H9 (cell line): ENCODE data around the gene SF3A1. TPM values are rescaled to one million over a fixed set of nuclear protein-coding genes. Genes with fewer than 3 reads are reported as not detected.

Experiments
- DNase-seq: peaks from one replicate; pipeline ENCODE4 v3.0.0-alpha.2; 2017
- H2AFZ ChIP-seq: one replicate; pipeline ENCODE4 v1.6.1; 2013; ENCODE audit warnings: mild to moderate bottlenecking, low read length, control low read depth, moderate library complexity
- H2AK5ac ChIP-seq: 2 replicates; pipeline ENCODE4 v1.6.1; 2013; ENCODE audit warnings: low read length, control low read depth, mixed read lengths; ENCODE audit not compliant: insufficient read length
- H2BK120ac ChIP-seq: one replicate; pipeline ENCODE4 v1.6.1; 2013; ENCODE audit warnings: low read depth, mild to moderate bottlenecking, low read length, control low read depth, inconsistent platforms; ENCODE audit not compliant: poor library complexity, severe bottlenecking
- H2BK12ac ChIP-seq: 2 replicates; pipeline ENCODE4 v1.6.1; 2013; ENCODE audit warnings: low read length, control low read depth, mixed read lengths, low read depth; ENCODE audit not compliant: insufficient read length
- H2BK15ac ChIP-seq: 2 replicates; pipeline ENCODE4 v1.6.1; 2013; ENCODE audit warnings: low read depth, low read length, control low read depth
- H2BK20ac ChIP-seq: one replicate; pipeline ENCODE4 v1.6.1; 2013; ENCODE audit warnings: low read depth, mild to moderate bottlenecking, low read length, control low read depth, inconsistent platforms; ENCODE audit not compliant: poor library complexity, severe bottlenecking
- H2BK5ac ChIP-seq: 2 replicates; pipeline ENCODE4 v1.6.1; 2013; ENCODE audit warnings: low read length, control low read depth, mixed read lengths; ENCODE audit not compliant: insufficient read length
- H3K14ac ChIP-seq: 2 replicates; pipeline ENCODE4 v1.6.1; 2013; ENCODE audit warnings: low read length, control low read depth; ENCODE audit not compliant: insufficient read depth
- H3K18ac ChIP-seq: 2 replicates; pipeline ENCODE4 v1.6.1; 2013; ENCODE audit warnings: low read depth, mild to moderate bottlenecking, mixed read lengths, low read length, control low read depth; ENCODE audit not compliant: insufficient read length
- H3K23ac ChIP-seq: 2 replicates; pipeline ENCODE4 v1.6.1; 2013; ENCODE audit warnings: low read length, control low read depth, mixed read lengths, low read depth; ENCODE audit not compliant: insufficient read length
- H3K23me2 ChIP-seq: 2 replicates; pipeline ENCODE4 v1.6.1; 2013; ENCODE audit warnings: low read depth, mild to moderate bottlenecking, mixed read lengths, low read length, control low read depth; ENCODE audit not compliant: insufficient read length, poor library complexity, severe bottlenecking
- H3K27ac ChIP-seq: 2 replicates; pipeline ENCODE4 v1.5.1; 2013; ENCODE audit warnings: low read length, control low read depth, mixed read lengths, low read depth; ENCODE audit not compliant: insufficient read length
- H3K27me3 ChIP-seq: 2 replicates; pipeline ENCODE4 v1.6.1; 2013; ENCODE audit warnings: low read length, control low read depth, inconsistent platforms; ENCODE audit not compliant: insufficient read depth
- H3K4ac ChIP-seq: 2 replicates; pipeline ENCODE4 v1.6.1; 2013; ENCODE audit warnings: low read depth, mild to moderate bottlenecking, control low read depth, inconsistent platforms, low read length, moderate library complexity
- H3K4me1 ChIP-seq: 2 replicates; pipeline ENCODE4 v1.6.1; 2013; ENCODE audit warnings: low read length, control low read depth, inconsistent platforms; ENCODE audit not compliant: insufficient read depth
- H3K4me2 ChIP-seq: 2 replicates; pipeline ENCODE4 v1.6.1; 2013; ENCODE audit warnings: low read length, control low read depth, mixed read lengths; ENCODE audit not compliant: insufficient read length, insufficient read depth
- H3K56ac ChIP-seq: 2 replicates; pipeline ENCODE4 v1.6.1; 2013; ENCODE audit warnings: low read depth, mild to moderate bottlenecking, mixed read lengths, low read length, control low read depth; ENCODE audit not compliant: insufficient read length
- H3K79me1 ChIP-seq: 2 replicates; pipeline ENCODE4 v1.6.1; 2013; ENCODE audit warnings: low read depth, mild to moderate bottlenecking, moderate library complexity, low read length, control low read depth, inconsistent platforms; ENCODE audit not compliant: insufficient read depth, poor library complexity, severe bottlenecking
- H3K79me2 ChIP-seq: 2 replicates; pipeline ENCODE4 v1.6.1; 2013; ENCODE audit warnings: low read length, control low read depth, inconsistent platforms; ENCODE audit not compliant: insufficient read depth
- H3K9ac ChIP-seq: 2 replicates; pipeline ENCODE4 v1.6.1; 2013; ENCODE audit warnings: low read length, control low read depth, mixed read lengths; ENCODE audit not compliant: insufficient read length; ENCODE audit errors: extremely low read depth
- H3K9me3 ChIP-seq: one replicate; pipeline ENCODE4 v1.6.1; 2013; ENCODE audit warnings: low read depth, low read length, inconsistent platforms; ENCODE audit not compliant: control insufficient read depth
- H3T11ph ChIP-seq: one replicate; pipeline ENCODE4 v1.6.1; 2013; ENCODE audit warnings: mild to moderate bottlenecking, low read length, control low read depth, inconsistent platforms
- H4K20me1 ChIP-seq: one replicate; pipeline ENCODE4 v1.6.1; 2013; ENCODE audit not compliant: control insufficient read depth, insufficient read length, insufficient read depth
- H4K5ac ChIP-seq: 2 replicates; pipeline ENCODE4 v1.6.1; 2013; ENCODE audit warnings: low read depth, mild to moderate bottlenecking, mixed read lengths, low read length, control low read depth; ENCODE audit not compliant: insufficient read length
- H4K8ac ChIP-seq: replicated peaks from 2 replicates; pipeline ENCODE4 v1.6.1; 2013; ENCODE audit warnings: low read length, control low read depth, mixed read lengths, low read depth; ENCODE audit not compliant: insufficient read length
- H4K91ac ChIP-seq: 2 replicates; pipeline ENCODE4 v1.6.1; 2013; ENCODE audit warnings: low read depth, mild to moderate bottlenecking, moderate library complexity, mixed read lengths, low read length, control low read depth; ENCODE audit not compliant: insufficient read length
- H3K27ac Mint-ChIP-seq, 3 experiments: 2 replicates in 2 of 3; 3 replicates in 1 of 3; pipeline ENCODE4 v1.8.0; 2020 to 2021; ENCODE audit warnings: mixed read lengths in 3 of 3, mild to moderate bottlenecking in 1 of 3, moderate library complexity in 1 of 3
- H3K27me3 Mint-ChIP-seq: 2 replicates; pipeline ENCODE4 v1.8.0; 2021; ENCODE audit warnings: low read depth, mild to moderate bottlenecking, moderate library complexity, mixed read lengths
- H3K36me3 Mint-ChIP-seq, 3 experiments: 2 replicates in 2 of 3; 3 replicates in 1 of 3; pipeline ENCODE4 v1.8.0; 2020 to 2021; ENCODE audit warnings: low read depth in 3 of 3, mixed read lengths in 3 of 3; ENCODE audit not compliant: insufficient read depth in 1 of 3
- H3K4me1 Mint-ChIP-seq, 2 experiments: 2 replicates each; pipeline ENCODE4 v1.8.0; 2020; ENCODE audit warnings: mixed read lengths in 2 of 2
- H3K4me3 Mint-ChIP-seq, 2 experiments: 2 replicates in 1 of 2; 3 replicates in 1 of 2; pipeline ENCODE4 v1.8.0; 2020 to 2021; ENCODE audit warnings: mild to moderate bottlenecking in 2 of 2, mixed read lengths in 2 of 2, moderate library complexity in 1 of 2
- H3K9me3 Mint-ChIP-seq, 2 experiments: 2 replicates in 1 of 2; 3 replicates in 1 of 2; pipeline ENCODE4 v1.8.0; 2020; ENCODE audit warnings: mild to moderate bottlenecking in 2 of 2, mixed read lengths in 2 of 2, moderate library complexity in 1 of 2
- CTCF ChIP-seq: fragments of 200-600 bp; sonication (generic); conservative IDR thresholded peaks from 3 replicates; pipeline ENCODE4 v1.8.0; 2021; ENCODE audit warnings: antibody characterized with exemption, mild to moderate bottlenecking
- WGBS: extraction: QIAGEN DNeasy Blood & Tissue Kit; methylation state at CpG from one replicate; pipeline ENCODE4 v1.1.7; 2013; ENCODE audit warnings: missing lambda C conversion rate, low lambda C conversion rate, mixed read lengths; ENCODE audit not compliant: insufficient read length; ENCODE audit errors: extremely low coverage; 5-methylcytosine and 5-hydroxymethylcytosine counted together
- total RNA-seq: library from RNA; stranded (reverse); gene quantifications from 2 replicates; pipeline ENCODE4 v1.2.1, GENCODE V29; 2021

The SF3A1 gene
- total RNA-seq, 1 experiment from 2014 or later = 225 TPM

- no peak overlapping the region for H3K23ac ChIP-seq
- no peaks in the 10 kb centered on the region; the same call in 1 of the 2 replicates for H3K4me1 ChIP-seq
- WGBS = no CpG with 5 or more reads among the region's 8 CpGs
- no peaks in the 10 kb centered on the region for H4K20me1 ChIP-seq
- peaks cover 11 to 13% of the 10 kb centered on the region in 2 experiments for H3K4me1 Mint-ChIP-seq
- H2BK15ac ChIP-seq = no peak overlapping the region
- no peak overlapping the region for H2BK12ac ChIP-seq
- no peak overlapping the region for H3K9ac ChIP-seq
- no peak overlapping the region for H3K27ac ChIP-seq
- H3K18ac ChIP-seq = no peak overlapping the region
- no peak overlapping the region for H3K4ac ChIP-seq
- no peak overlapping the region for H3T11ph ChIP-seq
- no peak overlapping the region for H4K5ac ChIP-seq
- H2AFZ ChIP-seq = no peak overlapping the region
- no peak overlapping the region for H4K91ac ChIP-seq
- H3K27me3 ChIP-seq = no peaks in the 10 kb centered on the region
- no peak overlapping the region for H2BK120ac ChIP-seq
- no peak overlapping the region for H2AK5ac ChIP-seq
- no peaks in the 10 kb centered on the region for H3K9me3 ChIP-seq
- H3K36me3 Mint-ChIP-seq = no peaks in the 10 kb centered on the region
- H3K27me3 Mint-ChIP-seq = no peaks in the 10 kb centered on the region
- H3K9me3 Mint-ChIP-seq = no peaks in the 10 kb centered on the region; a peak in 1 of 5 replicates
- H2BK5ac ChIP-seq = no peak overlapping the region
- no peak for DNase-seq
- H4K8ac ChIP-seq = no peak overlapping the region
- no peak overlapping the region for H3K14ac ChIP-seq
- no peaks in the 10 kb centered on the region for H3K79me1 ChIP-seq
- H3K23me2 ChIP-seq = no peaks in the 10 kb centered on the region
- H3K56ac ChIP-seq = no peak overlapping the region
- no peak overlapping the region for H3K27ac Mint-ChIP-seq
- TF ChIP-seq CTCF = no peak
- no peak overlapping the region for H2BK20ac ChIP-seq
- H3K4me2 ChIP-seq = no peak overlapping the region
- no peaks in the 10 kb centered on the region for H3K79me2 ChIP-seq
- H3K4me3 Mint-ChIP-seq = no peak overlapping the region
Observed at GRCh38 chr22:30313527-30314363, 42.9 kb downstream of the SF3A1 start.
